ENCODE results near the gene SSBP4.

- no peak for TF ChIP-seq CTCF (IDR thresholded peaks at IDR 0.05)
- no peak for TF ChIP-seq POLR2A (IDR thresholded peaks at IDR 0.05)
Observed at GRCh38 chr19:18432275-18433014, 13.2 kb downstream of the SSBP4 start.
